GM12872 (cell line): Measurements from ENCODE around the gene DHX35.
A peak's percentile ranks its signal among the peaks of the same experiment; 100 is the strongest.

ENCODE experiments used
- TF ChIP-seq, protein P1 (sequence below): IDR thresholded peaks from 3 replicates; pipeline ENCODE4 v1.5.1; 2011; ENCODE audit warnings: low read depth, mild to moderate bottlenecking, low read length, moderate library complexity; ENCODE audit not compliant: insufficient read depth

DHX35 gene

DNA sequence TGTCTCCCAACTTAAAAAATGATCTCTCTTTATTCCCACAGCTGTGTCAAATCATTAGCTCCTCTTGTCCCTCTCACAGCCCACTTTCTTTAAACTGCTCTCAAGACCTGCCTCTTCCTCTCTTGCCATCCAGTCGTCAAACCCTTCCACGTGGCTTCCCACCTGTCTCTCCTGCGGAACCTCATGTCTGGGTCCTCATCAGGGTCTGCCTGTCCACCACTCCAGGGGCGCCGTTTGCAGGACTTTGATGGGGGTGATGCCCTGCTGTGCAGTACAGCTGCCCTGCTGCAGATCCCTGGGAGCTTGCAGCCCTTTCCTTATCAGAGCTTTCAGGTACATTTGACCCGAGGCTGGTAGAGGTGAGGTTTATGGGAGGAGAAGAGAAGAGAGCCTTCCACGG lies 114.8 kb downstream of the DHX35 start:
- TF ChIP-seq, protein P1, sequence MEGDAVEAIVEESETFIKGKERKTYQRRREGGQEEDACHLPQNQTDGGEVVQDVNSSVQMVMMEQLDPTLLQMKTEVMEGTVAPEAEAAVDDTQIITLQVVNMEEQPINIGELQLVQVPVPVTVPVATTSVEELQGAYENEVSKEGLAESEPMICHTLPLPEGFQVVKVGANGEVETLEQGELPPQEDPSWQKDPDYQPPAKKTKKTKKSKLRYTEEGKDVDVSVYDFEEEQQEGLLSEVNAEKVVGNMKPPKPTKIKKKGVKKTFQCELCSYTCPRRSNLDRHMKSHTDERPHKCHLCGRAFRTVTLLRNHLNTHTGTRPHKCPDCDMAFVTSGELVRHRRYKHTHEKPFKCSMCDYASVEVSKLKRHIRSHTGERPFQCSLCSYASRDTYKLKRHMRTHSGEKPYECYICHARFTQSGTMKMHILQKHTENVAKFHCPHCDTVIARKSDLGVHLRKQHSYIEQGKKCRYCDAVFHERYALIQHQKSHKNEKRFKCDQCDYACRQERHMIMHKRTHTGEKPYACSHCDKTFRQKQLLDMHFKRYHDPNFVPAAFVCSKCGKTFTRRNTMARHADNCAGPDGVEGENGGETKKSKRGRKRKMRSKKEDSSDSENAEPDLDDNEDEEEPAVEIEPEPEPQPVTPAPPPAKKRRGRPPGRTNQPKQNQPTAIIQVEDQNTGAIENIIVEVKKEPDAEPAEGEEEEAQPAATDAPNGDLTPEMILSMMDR, result no peak

DNA sequence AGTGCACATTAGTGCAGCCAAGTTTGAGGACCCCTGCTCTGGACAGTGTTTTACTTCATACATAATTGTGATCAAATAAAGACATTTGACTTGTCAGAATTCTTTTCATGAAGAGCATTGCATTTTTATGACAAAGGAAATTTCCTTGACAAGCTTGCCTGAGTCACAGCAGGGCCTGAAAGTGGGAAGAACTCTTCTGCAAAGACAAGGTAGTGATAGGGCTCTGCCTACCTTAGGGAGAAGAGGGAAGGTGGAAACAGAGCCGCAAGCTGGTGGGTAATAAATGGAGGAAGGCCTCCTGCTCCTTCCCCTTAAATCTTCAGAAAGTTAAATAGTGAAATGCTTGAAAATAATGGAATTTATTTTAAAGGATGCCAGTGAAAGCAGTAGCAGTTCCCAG lies 118.2 kb downstream of the DHX35 start:
- TF ChIP-seq, protein P1, result no peak

DNA sequence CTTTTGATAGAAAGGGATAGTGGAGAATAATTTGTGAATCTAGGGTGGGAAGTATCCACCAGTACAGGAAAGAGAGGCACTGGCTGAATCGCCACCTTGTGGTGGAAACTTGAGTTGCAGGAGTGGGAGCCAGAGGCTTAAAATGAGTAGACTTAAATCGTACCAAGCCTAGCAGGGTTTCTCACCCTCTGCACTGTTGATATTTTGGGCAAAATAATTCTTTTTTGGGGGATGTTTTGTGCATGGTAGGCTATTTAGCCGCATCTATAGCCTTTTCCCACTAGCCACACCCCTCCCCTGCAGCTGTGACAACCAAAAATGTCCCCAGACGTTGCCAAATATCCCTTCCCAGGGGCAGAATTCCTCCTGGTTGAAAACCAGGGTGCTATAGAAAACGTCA lies 119.1 kb downstream of the DHX35 start:
- TF ChIP-seq, protein P1, result peak; percentile 90

DNA sequence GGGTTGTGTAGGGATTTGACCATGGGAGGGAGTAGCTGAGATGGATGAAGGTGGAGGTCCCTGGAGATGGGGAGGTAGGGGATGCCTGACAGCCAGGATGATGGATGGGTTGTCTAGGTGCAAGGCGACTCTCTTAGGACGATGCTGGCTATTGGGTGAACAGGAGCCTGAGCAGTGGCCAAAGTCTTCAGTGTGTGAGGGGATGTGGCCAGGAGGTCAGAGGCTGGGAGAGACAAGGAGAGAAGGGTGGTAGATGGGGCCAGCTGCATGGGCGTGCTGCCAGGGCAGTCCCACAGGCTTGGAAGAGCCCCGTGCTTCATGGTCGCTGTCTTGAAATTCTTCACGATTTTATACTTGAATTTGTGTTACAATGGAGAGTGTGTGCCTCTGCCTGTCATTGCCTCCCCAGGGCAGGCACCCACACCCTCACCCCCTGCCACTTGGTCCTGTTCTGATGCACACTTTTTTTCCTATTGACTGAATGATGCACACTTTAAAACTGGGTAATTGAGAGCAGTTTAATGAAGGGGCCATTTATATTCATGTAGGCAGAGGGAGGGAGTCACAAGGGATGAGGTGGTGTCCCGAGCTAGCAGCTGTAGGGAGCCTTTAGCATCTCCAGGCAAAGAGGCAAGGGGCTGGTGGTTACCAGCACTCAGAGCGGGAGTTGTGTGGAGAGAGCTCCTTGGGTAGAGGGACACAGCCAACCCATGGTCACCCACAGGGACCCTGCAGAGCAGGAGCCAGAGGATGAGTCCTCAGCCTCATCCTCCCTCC lies 120.7 kb downstream of the DHX35 start:
- TF ChIP-seq, protein P1, result no peak

DNA sequence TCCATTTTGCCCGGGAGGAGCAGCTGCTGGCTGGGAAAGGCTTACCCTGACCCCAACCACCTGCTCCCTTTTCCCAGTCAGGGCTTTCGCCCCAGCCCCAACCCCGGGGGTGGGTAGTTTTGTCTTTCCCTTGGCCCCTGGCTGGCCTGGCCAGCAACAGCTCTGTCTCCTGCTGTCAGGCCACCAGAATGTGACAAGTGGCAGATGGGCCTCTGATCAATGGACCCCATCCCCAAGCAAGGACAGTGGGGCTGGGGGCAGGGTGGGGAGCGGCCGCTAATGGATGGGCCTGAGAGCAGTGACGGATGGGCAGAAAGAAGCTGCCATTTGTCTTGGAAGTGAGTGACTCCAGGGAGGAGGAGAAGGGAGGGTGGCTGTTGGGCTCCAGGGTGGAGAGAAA lies 121.6 kb downstream of the DHX35 start:
- TF ChIP-seq, protein P1, result no peak

DNA sequence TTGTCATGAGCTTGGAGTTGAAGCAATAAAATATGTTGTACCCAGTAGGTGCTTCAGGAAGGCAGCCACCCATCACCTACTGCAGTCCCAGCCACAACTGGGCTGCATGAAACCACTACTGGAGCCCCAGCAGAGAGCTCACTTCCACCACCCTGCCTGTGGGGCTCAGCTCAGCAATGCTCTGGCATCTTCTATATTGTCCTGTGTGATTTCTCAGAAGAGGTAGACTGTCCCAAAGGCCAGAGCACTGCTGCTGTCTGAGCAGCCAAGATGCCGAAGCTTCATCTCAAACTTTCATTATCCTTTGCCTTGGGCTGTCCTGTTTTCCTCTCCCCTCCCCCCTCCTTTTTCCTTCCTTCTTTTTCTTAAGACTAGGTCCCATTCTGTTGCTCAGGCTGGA lies 126.9 kb downstream of the DHX35 start:
- TF ChIP-seq, protein P1, result no peak
